ENCODE data around the gene FXYD1.

The FXYD1 gene

DNA sequence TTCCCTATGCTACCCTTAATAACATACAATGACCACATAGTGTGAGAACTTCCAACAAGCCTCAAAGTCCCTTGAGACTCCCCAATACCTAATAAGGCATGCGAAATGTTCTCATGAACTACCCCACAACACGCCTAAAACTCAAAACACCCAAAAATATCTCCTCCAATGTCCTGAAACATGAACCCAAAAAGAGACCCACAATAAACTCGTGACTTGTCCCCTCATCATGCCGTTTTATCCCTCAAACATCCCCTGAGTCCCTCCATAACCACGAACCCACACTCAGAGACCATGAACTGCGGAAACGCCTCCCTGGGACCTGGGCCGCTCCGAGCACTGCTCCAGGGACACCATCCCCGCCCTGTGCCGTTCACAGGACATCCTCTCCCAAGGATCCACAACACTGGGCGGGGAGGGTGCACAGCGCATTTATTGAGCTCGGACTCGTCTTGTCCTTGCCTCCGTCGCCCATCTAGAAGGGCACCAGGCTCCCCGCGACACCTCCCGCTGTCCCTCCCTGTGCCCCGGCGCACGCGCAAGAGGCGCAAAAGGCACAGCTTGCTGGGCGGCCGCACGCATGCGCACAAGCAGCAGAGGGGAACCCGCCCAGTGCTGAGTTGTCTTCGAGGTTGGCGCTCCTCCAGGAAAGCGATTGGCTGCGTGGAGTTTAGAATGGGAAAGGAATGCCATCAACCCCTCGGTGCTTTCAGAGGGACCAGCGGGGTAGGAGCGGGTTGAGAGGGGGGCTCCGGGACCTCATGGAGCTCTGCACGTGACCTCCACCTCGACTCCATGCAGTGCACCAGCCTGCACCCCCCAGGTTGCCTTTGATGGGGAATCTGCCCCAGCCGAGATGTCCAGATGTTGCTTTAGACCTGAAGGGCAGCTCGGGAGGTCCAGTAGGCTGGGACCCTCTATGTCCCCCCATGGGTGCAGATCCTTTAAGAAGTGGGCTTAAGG, 14.2 kb upstream of the FXYD1 start:
- Histone ChIP-seq H3K36me3 (replicated peaks; ENCODE audit: insufficient read depth, low read length) (no peaks in the 10 kb centered on the region), H3K27me3 (replicated peaks; ENCODE audit: insufficient read depth, low read length) (peaks cover 56% of the 10 kb centered on the region), H3K79me2 (ENCODE audit: low read length) (no peaks in the 10 kb centered on the region), H3K4me2 (ENCODE audit: low read depth, low read length) (peak overlapping the region; percentile 82), H3K4me3 (ENCODE audit: low read length) (peak overlapping the region; percentile 64), H3K9me2 (replicated peaks; ENCODE audit: insufficient read depth, low read length) (no peaks in the 10 kb centered on the region), H3K9me3 (replicated peaks; ENCODE audit: insufficient read depth, low read length) (no peaks in the 10 kb centered on the region), H3K9ac (ENCODE audit: low read length) (peak overlapping the region; percentile 15; the same call in 1 of the 2 replicates), H3F3A (ENCODE audit: insufficient read depth, low read length) (no peaks in the 10 kb centered on the region), H2AFZ (ENCODE audit: low read length) (peak overlapping the region; percentile 95), H3K4me1 (ENCODE audit: low read length) (peaks cover 7% of the 10 kb centered on the region), H4K20me1 (ENCODE audit: insufficient read depth, low read length) (no peaks in the 10 kb centered on the region), H3K27ac (ENCODE audit: low read length) (no peak overlapping the region)
- DNase-seq, result peak; percentile 90
- no peak for TF ChIP-seq EZH2 (optimal IDR thresholded peaks at IDR 0.05; ENCODE audit: low read depth, low read length)
- TF ChIP-seq EZH2phosphoT487 (IDR thresholded peaks at IDR 0.05; ENCODE audit: low read length), result no peak
- no peak for TF ChIP-seq CTCF (IDR thresholded peaks at IDR 0.05; ENCODE audit: low read length)

GRCh38 chr19:35125270-35125717, 13.3 kb upstream of the FXYD1 start:
- Histone ChIP-seq H3K9ac (ENCODE audit: low read length) (no peak overlapping the region), H3K79me2 (ENCODE audit: low read length) (no peaks in the 10 kb centered on the region), H3F3A (ENCODE audit: insufficient read depth, low read length) (no peaks in the 10 kb centered on the region), H3K36me3 (replicated peaks; ENCODE audit: insufficient read depth, low read length) (no peaks in the 10 kb centered on the region), H4K20me1 (ENCODE audit: insufficient read depth, low read length) (no peaks in the 10 kb centered on the region), H3K27me3 (replicated peaks; ENCODE audit: insufficient read depth, low read length) (peaks cover 56% of the 10 kb centered on the region), H3K4me1 (ENCODE audit: low read length) (peaks cover 7% of the 10 kb centered on the region), H3K4me3 (ENCODE audit: low read length) (no peak overlapping the region), H3K9me3 (replicated peaks; ENCODE audit: insufficient read depth, low read length) (no peaks in the 10 kb centered on the region), H3K27ac (ENCODE audit: low read length) (no peak overlapping the region), H3K9me2 (replicated peaks; ENCODE audit: insufficient read depth, low read length) (no peaks in the 10 kb centered on the region), H2AFZ (ENCODE audit: low read length) (no peak overlapping the region), H3K4me2 (ENCODE audit: low read depth, low read length) (no peak overlapping the region)
- no peak for DNase-seq
- TF ChIP-seq EZH2phosphoT487 (IDR thresholded peaks at IDR 0.05; ENCODE audit: low read length) (no peak), CTCF (IDR thresholded peaks at IDR 0.05; ENCODE audit: low read length) (no peak), EZH2 (optimal IDR thresholded peaks at IDR 0.05; ENCODE audit: low read depth, low read length) (no peak)

DNA sequence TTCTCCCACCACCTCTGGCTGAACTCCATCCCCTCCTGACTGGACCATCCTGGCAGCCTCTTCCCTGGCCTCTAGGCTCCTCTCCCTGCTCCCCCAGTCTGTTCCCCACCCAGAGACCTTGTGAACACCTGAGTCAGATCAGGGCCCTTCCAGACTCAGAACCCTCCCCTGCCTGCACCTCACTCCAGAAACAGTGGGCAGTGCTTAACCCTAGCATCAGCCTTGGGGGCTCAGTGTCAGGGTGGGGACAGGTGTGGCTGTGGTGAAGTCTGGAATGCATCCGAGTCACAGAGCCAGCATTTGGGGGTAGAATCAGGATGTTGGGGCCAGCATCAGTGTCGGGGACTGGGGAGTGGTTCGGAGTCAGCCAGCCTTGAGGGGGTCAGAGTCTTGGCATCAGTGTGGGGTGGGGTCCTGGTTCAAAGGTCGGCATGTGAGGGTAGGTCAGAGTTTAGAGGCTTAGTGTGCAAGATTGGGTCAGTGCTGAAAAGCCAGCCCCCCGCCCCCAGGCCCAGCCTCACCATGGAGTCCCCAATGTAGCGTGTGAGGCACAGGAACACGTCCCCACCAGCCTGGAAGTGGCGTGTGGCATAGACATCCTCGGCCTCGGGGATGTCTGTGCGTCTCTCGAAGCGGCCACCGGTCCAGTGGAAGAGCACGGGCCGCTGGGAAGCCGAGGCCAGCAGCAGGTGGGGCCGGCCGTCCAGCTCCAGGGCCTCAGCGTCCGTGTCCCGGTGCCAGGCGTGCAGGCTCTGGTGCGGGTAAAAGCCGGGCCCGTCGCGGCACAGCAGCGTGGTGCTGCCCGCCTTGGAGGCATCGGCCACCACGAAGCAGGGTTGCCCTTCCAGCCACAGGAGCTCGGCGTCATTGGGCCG, 12.6 kb upstream of the FXYD1 start:
- Histone ChIP-seq H3F3A (ENCODE audit: insufficient read depth, low read length) (no peaks in the 10 kb centered on the region), H3K79me2 (ENCODE audit: low read length) (no peaks in the 10 kb centered on the region), H3K4me2 (ENCODE audit: low read depth, low read length) (no peak overlapping the region), H3K4me1 (ENCODE audit: low read length) (peaks cover 7% of the 10 kb centered on the region), H3K27me3 (replicated peaks; ENCODE audit: insufficient read depth, low read length) (peaks cover 56% of the 10 kb centered on the region), H3K36me3 (replicated peaks; ENCODE audit: insufficient read depth, low read length) (no peaks in the 10 kb centered on the region), H3K4me3 (ENCODE audit: low read length) (no peak overlapping the region), H2AFZ (ENCODE audit: low read length) (no peak overlapping the region), H3K27ac (ENCODE audit: low read length) (no peak overlapping the region), H4K20me1 (ENCODE audit: insufficient read depth, low read length) (no peaks in the 10 kb centered on the region), H3K9ac (ENCODE audit: low read length) (no peak overlapping the region), H3K9me2 (replicated peaks; ENCODE audit: insufficient read depth, low read length) (no peaks in the 10 kb centered on the region), H3K9me3 (replicated peaks; ENCODE audit: insufficient read depth, low read length) (no peaks in the 10 kb centered on the region)
- DNase-seq, result no peak
- TF ChIP-seq EZH2 (optimal IDR thresholded peaks at IDR 0.05; ENCODE audit: low read depth, low read length) (no peak), CTCF (IDR thresholded peaks at IDR 0.05; ENCODE audit: low read length) (no peak), EZH2phosphoT487 (IDR thresholded peaks at IDR 0.05; ENCODE audit: low read length) (no peak)
